IMR-90 (cell line): ENCODE results near the gene RNF182. TPM values are rescaled to one million over a fixed set of nuclear protein-coding genes. Genes with fewer than 3 reads are reported as not detected.

Experiments used
- ATAC-seq: fragments of 200-7000 bp; cut with Tn5 transposase; 2 replicates; pipeline ENCODE4 v1.9.1; 2020; ENCODE audit warnings: low read depth, mild to moderate bottlenecking, moderate library complexity
- BruUV-seq: library from RNA; stranded (reverse); fragments of 400-500 nt; replicated peaks from 2 replicates; lab custom pipeline; 2021; lab: Mats Ljungman, UMichigan
- CTCF ChIA-PET: fragments of 300-600 bp; formaldehyde crosslinking; extraction: SDS; loops from one replicate; lab custom pipeline; 2021; ENCODE audit warnings: antibody characterized with exemption; lab: Yijun Ruan, JAX
- POLR2A ChIA-PET: fragments of 300-600 bp; sonication (Branson Sonifier 250); formaldehyde crosslinking; loops from one replicate; lab custom pipeline; 2022; ENCODE audit warnings: antibody characterized with exemption; ENCODE audit not compliant: unreplicated experiment; lab: Charles Lee
- DNase-seq: peaks from one replicate; pipeline ENCODE4 v3.0.0; 2013
- H2AFZ ChIP-seq: replicated peaks from 2 replicates; pipeline ENCODE3; 2013; ENCODE audit warnings: low read length, mild to moderate bottlenecking; ENCODE audit not compliant: poor library complexity
- H2AK5ac ChIP-seq: 2 replicates; pipeline ENCODE4 v1.6.1; 2013; ENCODE audit warnings: low read depth, low read length, inconsistent platforms
- H2AK9ac ChIP-seq: replicated peaks from 2 replicates; pipeline ENCODE3; 2013; ENCODE audit warnings: mild to moderate bottlenecking, low read depth, low read length, moderate library complexity; ENCODE audit not compliant: poor library complexity
- H2BK120ac ChIP-seq: 2 replicates; pipeline ENCODE4 v1.6.1; 2013; ENCODE audit warnings: low read depth, low read length, inconsistent platforms
- H2BK15ac ChIP-seq: 3 replicates; pipeline ENCODE4 v1.6.1; 2013; ENCODE audit warnings: low read depth, low read length, inconsistent platforms
- H2BK20ac ChIP-seq: 2 replicates; pipeline ENCODE4 v1.6.1; 2013; ENCODE audit warnings: low read depth, mild to moderate bottlenecking, inconsistent platforms, low read length, moderate library complexity
- H2BK5ac ChIP-seq: 2 replicates; pipeline ENCODE4 v1.6.1; 2013; ENCODE audit warnings: mild to moderate bottlenecking, low read depth, low read length, inconsistent platforms; ENCODE audit not compliant: poor library complexity, severe bottlenecking
- H3K14ac ChIP-seq: replicated peaks from 2 replicates; pipeline ENCODE4 v1.6.1; 2013; ENCODE audit warnings: low read depth, low read length, inconsistent platforms
- H3K18ac ChIP-seq: 2 replicates; pipeline ENCODE4 v1.6.1; 2013; ENCODE audit warnings: low read depth, low read length, control low read depth
- H3K23ac ChIP-seq: 2 replicates; pipeline ENCODE4 v1.6.1; 2013; ENCODE audit warnings: low read depth, low read length, inconsistent platforms
- H3K27ac ChIP-seq: 2 replicates; pipeline ENCODE4 v1.5.1; 2013; ENCODE audit warnings: mild to moderate bottlenecking, control low read depth, low read length; ENCODE audit not compliant: insufficient read depth
- H3K27me3 ChIP-seq: 2 replicates; pipeline ENCODE4 v1.6.1; 2013; ENCODE audit warnings: low read length; ENCODE audit not compliant: control insufficient read depth, insufficient read depth
- H3K36me3 ChIP-seq: 2 replicates; pipeline ENCODE4 v1.6.1; 2013; ENCODE audit warnings: low read length, mixed read lengths; ENCODE audit not compliant: control insufficient read depth, insufficient read depth
- H3K4ac ChIP-seq: 2 replicates; pipeline ENCODE4 v1.6.1; 2013; ENCODE audit warnings: low read depth, low read length, inconsistent platforms
- H3K4me1 ChIP-seq: 2 replicates; pipeline ENCODE4 v1.6.1; 2013; ENCODE audit warnings: low read length, mixed read lengths; ENCODE audit not compliant: control insufficient read depth, insufficient read depth
- H3K4me2 ChIP-seq: 2 replicates; pipeline ENCODE4 v1.6.1; 2013; ENCODE audit warnings: low read depth, mild to moderate bottlenecking, control low read depth, low read length, moderate library complexity
- H3K4me3 ChIP-seq: 2 replicates; pipeline ENCODE4 v1.5.1; 2013; ENCODE audit warnings: low read depth, mild to moderate bottlenecking, control low read depth, low read length, moderate library complexity; ENCODE audit not compliant: insufficient read depth
- H3K56ac ChIP-seq: 2 replicates; pipeline ENCODE4 v1.6.1; 2013; ENCODE audit warnings: low read length, inconsistent platforms; ENCODE audit not compliant: insufficient read depth; ENCODE audit errors: extremely low read depth
- H3K79me1 ChIP-seq, 2 experiments: 2 replicates each; pipeline ENCODE4 v1.6.1; 2013; ENCODE audit warnings: low read length in 2 of 2, inconsistent platforms in 1 of 2, low read depth in 1 of 2
- H3K9ac ChIP-seq: 2 replicates; pipeline ENCODE4 v1.6.1; 2013; ENCODE audit warnings: low read depth, low read length, control low read depth
- H3K9me1 ChIP-seq: 2 replicates; pipeline ENCODE4 v1.6.1; 2013; ENCODE audit warnings: low read length, inconsistent platforms; ENCODE audit not compliant: insufficient read depth
- H3K9me3 ChIP-seq: 2 replicates; pipeline ENCODE4 v1.6.1; 2013; ENCODE audit warnings: low read length; ENCODE audit not compliant: control insufficient read depth, insufficient read depth
- H4K20me1 ChIP-seq: 2 replicates; pipeline ENCODE4 v1.6.1; 2013; ENCODE audit warnings: low read length, inconsistent platforms; ENCODE audit not compliant: insufficient read depth
- H4K5ac ChIP-seq: 2 replicates; pipeline ENCODE4 v1.6.1; 2013; ENCODE audit warnings: mild to moderate bottlenecking, low read depth, low read length, control low read depth
- H4K8ac ChIP-seq, 2 experiments: 2 replicates each; pipeline ENCODE4 v1.6.1; 2013; ENCODE audit warnings: low read depth in 2 of 2, low read length in 2 of 2, control low read depth in 1 of 2, inconsistent platforms in 1 of 2
- H4K91ac ChIP-seq: 2 replicates; pipeline ENCODE4 v1.6.1; 2013; ENCODE audit warnings: low read depth, low read length, inconsistent platforms; ENCODE audit not compliant: insufficient read depth
- POLR2A ChIP-seq: IDR thresholded peaks from 2 replicates; pipeline ENCODE4 v1.6.1; 2012; ENCODE audit warnings: mild to moderate bottlenecking, low read depth, low read length
- RAD21 ChIP-seq: IDR thresholded peaks from 2 replicates; pipeline ENCODE4 v1.6.1; 2012; ENCODE audit warnings: low read length, improper control_type of control experiment
- RCOR1 ChIP-seq: IDR thresholded peaks from 2 replicates; pipeline ENCODE4 v1.6.1; 2012; ENCODE audit warnings: mild to moderate bottlenecking, low read length, improper control_type of control experiment; ENCODE audit not compliant: insufficient replicate concordance
- RFX5 ChIP-seq: IDR thresholded peaks from 2 replicates; pipeline ENCODE4 v1.8.0; 2012; ENCODE audit warnings: low read depth, mild to moderate bottlenecking, low read length, moderate library complexity
- SMC3 ChIP-seq: fragments of 150-350 bp; IDR thresholded peaks from 2 replicates; pipeline ENCODE4 v1.6.1; 2016; ENCODE audit warnings: low read depth, mild to moderate bottlenecking, antibody characterized with exemption, low read length, moderate library complexity
- WGBS, 2 experiments: methylation state at CpG; one replicate each; pipeline versions ENCODE4 v1.1.5 to v1.1.7; 2013; ENCODE audit warnings: missing lambda C conversion rate in 2 of 2; ENCODE audit not compliant: insufficient read length in 1 of 2; ENCODE audit errors: extremely low coverage in 2 of 2; 5-methylcytosine and 5-hydroxymethylcytosine counted together
- dilution Hi-C: fragments of 300-500 bp; cut with HindIII; formaldehyde crosslinking; loops from one replicate; pipeline ENCODE4 v1.14.3; 2018; ENCODE audit warnings: low sequenced_read_pairs; ENCODE audit not compliant: unreplicated experiment
- in situ Hi-C: fragments of 300-500 bp; cut with MboI; formaldehyde crosslinking; loops from 3 replicates; pipeline ENCODE4 v1.14.3; 2019; ENCODE audit warnings: low sequenced_read_pairs, inconsistent platforms, mixed read lengths
- intact Hi-C: fragments of 100-400 bp; cut with micrococcal nuclease; formaldehyde crosslinking; loops from 2 replicates; pipeline ENCODE4 v1.10.0; 2022
- polyA plus RNA-seq, 3 experiments: library from polyadenylated mRNA; depleted of rRNA; stranded (reverse); fragments of >200 nt; gene quantifications; 2 replicates each; pipeline ENCODE4 v1.2.3, GENCODE V29; 2012; ENCODE audit warnings: low replicate concordance in 1 of 3
- total RNA-seq: library from RNA; depleted of rRNA; stranded (reverse); fragments of >200 nt; gene quantifications from 2 replicates; pipeline ENCODE4 v1.2.3, GENCODE V29; 2012
- TF ChIP-seq, protein P1 (sequence below): conservative IDR thresholded peaks from 2 replicates; pipeline ENCODE4 v1.5.1; 2012; ENCODE audit warnings: mild to moderate bottlenecking, low read depth, low read length, improper control_type of control experiment

The RNF182 gene
- total and polyA plus RNA-seq, 2 of the 4 experiments (the other 2 are of a cell fraction) = 4.1 to 9.1 TPM

DNA sequence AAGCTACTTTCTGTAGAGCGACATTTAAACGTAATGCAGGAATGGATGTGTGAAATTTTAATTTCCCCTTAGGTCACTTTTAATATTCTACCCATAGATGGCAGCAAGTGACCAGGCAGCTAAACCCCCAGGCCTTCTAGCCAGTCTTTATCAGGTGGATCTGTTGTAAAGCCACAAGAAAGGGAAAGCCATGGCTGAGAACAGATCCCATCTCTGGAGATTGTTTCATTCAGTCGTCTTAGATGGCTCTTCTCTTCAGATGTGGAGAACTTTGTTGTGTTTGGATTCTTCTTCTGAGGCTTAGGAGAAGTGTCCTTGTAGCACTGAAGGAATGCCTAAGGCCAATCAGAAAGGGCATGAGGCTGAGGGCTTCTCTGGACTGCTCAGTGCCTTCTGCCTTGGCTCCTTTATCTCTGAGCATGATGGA, 15.8 kb upstream of the RNF182 start:
- no peak overlapping the region for H3K14ac ChIP-seq
- CTCF ChIA-PET = interaction anchor here (0.7 to 7.5 kb wide), 16 partner anchors 14 to 238 kb away, joined by 3 to 88 read pairs (median 4); no protein-coding TSS in a partner anchor
- no peak overlapping the region for H3K27ac ChIP-seq
- no peak overlapping the region for H2AFZ ChIP-seq
- DNase-seq (peak; percentile 74), ATAC-seq (peak; percentile 94)
- no CpG with 5 or more reads among the region's 3 CpGs for WGBS, 2 experiments
- no peak overlapping the region for H3K4me3 ChIP-seq
- H4K5ac ChIP-seq = no peak overlapping the region
- H3K4ac ChIP-seq = no peak overlapping the region
- H3K9me1 ChIP-seq = no peaks in the 10 kb centered on the region
- in situ Hi-C loops = loop anchor here (5.0 to 25.0 kb wide), 2 partner anchors 233 to 1478 kb away; no protein-coding TSS in a partner anchor
- H3K79me1 ChIP-seq = no peaks in the 10 kb centered on the region
- no peak overlapping the region for H3K23ac ChIP-seq
- H3K56ac ChIP-seq = no peak overlapping the region
- H3K4me2 ChIP-seq = no peak overlapping the region
- H2AK5ac ChIP-seq = no peak overlapping the region
- no peak overlapping the region for H2BK20ac ChIP-seq
- no TSS peak for BruUV-seq
- POLR2A ChIA-PET = no interaction called here
- no peak overlapping the region for H4K91ac ChIP-seq
- H4K20me1 ChIP-seq = no peaks in the 10 kb centered on the region
- intact Hi-C loops = loop anchor here (1.0 to 5.0 kb wide), 4 partner anchors 137 to 303 kb away; no protein-coding TSS in a partner anchor
- H2BK5ac ChIP-seq = no peak overlapping the region
- no peak overlapping the region for H2AK9ac ChIP-seq
- H4K8ac ChIP-seq = no peak overlapping the region
- H3K36me3 ChIP-seq = no peaks in the 10 kb centered on the region
- H2BK120ac ChIP-seq = no peak overlapping the region
- dilution Hi-C loops = no loop called here
- H3K18ac ChIP-seq = no peak overlapping the region
- H3K4me1 ChIP-seq = no peaks in the 10 kb centered on the region
- no peak overlapping the region for H2BK15ac ChIP-seq
- no peaks in the 10 kb centered on the region for H3K9me3 ChIP-seq
- TF ChIP-seq POLR2A (peak; percentile 53; the same call in 1 of the 2 replicates), RAD21 (peak; percentile 98), SMC3 (peak; percentile 86), RFX5 (no peak), RCOR1 (no peak)
- TF ChIP-seq, protein P1, sequence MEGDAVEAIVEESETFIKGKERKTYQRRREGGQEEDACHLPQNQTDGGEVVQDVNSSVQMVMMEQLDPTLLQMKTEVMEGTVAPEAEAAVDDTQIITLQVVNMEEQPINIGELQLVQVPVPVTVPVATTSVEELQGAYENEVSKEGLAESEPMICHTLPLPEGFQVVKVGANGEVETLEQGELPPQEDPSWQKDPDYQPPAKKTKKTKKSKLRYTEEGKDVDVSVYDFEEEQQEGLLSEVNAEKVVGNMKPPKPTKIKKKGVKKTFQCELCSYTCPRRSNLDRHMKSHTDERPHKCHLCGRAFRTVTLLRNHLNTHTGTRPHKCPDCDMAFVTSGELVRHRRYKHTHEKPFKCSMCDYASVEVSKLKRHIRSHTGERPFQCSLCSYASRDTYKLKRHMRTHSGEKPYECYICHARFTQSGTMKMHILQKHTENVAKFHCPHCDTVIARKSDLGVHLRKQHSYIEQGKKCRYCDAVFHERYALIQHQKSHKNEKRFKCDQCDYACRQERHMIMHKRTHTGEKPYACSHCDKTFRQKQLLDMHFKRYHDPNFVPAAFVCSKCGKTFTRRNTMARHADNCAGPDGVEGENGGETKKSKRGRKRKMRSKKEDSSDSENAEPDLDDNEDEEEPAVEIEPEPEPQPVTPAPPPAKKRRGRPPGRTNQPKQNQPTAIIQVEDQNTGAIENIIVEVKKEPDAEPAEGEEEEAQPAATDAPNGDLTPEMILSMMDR = peak; percentile 94
- peaks cover 11% of the 10 kb centered on the region for H3K27me3 ChIP-seq
- H3K9ac ChIP-seq = no peak overlapping the region
